ENCODE results near the gene SPRING1.

Gene SPRING1

DNA sequence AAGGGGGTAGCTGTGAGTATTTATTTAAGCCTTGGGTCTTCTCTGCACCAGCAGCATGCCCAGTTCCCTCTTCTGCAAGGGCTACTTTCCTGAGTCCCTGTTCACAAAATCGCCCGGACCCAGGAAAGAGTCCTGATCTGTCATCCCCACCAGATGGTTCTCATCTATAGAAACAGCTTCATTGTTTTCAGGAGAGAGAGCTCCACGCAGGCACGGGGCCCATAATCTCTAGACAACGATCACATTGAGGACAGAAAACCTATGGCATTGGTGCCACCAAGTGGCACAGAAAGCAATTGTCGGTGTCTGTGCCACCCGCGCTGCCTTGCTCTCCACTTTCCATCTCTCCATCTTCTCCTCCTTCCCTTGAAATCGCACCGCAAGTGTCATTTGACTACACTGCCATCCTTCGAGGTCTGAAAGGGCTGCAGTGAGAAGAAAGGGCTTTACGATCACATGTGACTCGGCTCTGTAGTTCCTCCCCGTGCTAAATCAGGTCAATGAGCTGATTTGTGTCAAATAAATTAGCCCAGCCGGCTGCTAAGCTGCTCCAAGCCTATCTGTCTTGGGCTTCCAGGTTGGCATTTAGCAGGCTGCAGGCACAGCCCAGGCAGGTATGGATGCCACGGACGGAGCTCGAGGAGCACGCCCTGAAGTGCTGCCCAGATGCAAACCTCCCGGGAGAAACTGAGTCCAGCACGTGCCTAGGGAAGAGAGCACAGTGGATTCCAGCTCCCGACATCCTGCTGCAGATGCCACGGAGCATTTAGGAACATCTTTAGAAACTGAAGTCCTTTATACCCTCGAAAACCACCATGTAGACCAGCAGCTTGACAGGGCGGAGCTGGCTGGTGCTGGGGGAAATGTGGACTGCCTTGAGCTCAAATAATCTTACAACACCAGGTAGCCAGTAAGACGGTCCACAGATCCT, 28.8 kb downstream of the SPRING1 start:
- peak; percentile 75 for DNase-seq

DNA sequence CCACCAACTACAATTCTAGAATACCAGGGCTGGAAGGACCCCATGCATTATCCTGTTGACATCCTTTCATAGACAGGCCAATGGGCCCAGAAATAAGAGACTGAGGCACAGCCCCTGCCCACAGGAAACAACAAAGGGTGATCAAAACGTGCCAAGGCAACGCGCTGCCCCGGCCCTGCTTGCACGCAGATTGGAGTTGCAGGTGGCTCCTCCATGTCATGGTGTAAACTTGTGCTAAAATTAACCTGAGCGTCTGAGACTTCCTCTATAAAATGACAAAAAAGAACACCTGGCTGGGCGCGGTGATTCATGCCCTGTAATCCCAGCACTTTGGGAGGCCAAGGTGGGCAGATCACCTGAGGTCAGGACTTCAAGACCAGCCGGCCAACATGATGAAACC, 30.1 kb downstream of the SPRING1 start:
- DNase-seq = no peak

DNA sequence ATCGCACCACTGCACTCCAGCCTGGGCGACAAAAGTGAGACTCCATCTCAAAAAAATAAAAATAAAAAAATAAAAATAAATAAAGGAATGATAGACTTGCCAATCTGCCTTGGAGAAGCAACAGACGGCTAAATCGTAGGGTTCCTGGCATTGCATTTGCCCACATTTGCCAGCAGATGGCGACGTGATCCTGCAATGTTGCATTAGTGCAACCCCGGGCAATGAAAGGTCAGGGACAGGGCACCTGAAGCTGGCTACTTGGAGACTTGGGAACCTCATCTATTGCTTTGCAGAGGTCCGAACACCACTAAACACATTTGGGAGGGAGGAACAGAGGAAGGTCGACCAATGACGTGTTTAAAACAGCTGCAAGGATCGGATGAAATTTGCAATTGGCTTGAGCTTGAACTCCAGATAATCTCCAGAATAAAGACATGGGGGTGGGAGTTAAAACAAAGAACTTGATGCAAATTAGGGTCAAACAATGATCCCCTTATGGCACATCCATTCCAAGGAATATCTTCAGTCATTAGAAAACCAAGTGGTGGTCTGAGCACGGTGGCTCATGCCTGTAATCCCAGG, 34.6 kb downstream of the SPRING1 start:
- DNase-seq = peak; percentile 51

DNA sequence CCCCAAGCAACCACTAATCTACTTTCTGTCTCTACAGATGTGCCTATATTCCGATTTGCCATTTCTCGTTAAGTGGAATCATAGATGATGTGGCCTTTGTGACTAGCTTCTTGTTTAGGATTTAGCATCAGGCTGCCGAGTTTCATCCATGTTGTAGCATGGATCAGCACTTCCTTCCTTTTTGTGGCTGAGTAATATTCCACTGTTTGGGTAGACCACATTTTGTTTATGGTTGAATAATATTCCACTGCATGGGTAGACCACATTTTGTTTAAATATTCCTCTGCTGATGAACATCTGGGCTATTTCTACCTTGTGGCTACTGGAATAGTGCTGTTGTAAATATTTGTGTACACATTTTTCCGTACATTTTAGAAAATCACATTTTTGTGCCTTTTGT, 36.4 kb downstream of the SPRING1 start:
- no peak for DNase-seq

DNA sequence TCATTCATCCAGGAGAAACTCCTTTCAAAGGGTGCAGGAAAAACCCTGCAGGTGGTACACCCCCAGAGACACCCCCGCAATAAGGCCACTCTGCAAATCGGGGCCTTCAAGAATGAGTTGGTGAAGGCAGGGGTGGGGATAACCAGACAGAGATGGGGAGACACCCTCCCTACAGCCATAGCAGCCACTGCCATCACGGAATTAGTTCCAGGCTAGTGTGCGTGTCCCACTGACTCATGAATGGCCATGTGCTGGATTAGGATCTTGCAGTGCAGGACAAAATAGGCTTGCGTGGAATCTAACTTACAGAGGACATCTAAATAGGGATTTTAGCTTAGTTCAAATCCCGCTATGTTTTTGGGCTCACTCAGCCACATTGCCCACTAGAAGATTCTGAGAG, 37.8 kb downstream of the SPRING1 start:
- no peak for DNase-seq

DNA sequence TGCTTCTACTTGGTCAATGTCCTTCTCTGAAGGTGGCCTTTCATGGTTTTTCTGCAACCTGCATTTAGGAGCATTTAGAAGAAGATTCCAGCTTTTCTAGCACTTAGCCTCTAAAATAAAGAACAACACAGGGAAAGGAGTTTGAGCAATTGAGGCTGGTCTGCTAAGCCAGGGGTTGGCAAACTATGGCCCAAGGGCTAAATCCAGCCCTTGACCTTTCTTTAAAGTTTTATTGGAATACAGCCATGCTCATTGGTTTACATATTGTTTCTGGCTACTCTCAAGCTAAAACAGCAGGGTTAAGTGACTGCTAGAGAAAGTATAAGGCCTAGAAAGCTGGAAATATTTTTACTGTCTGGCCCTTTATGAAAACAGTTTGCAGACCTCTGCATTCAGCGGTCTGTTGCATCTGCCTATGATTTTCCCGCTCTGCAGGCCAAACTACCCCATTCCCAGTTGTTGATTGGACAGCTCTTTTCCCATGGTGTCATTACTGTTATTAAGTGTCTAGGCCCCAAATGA, 39.3 kb downstream of the SPRING1 start:
- no peak for DNase-seq

DNA sequence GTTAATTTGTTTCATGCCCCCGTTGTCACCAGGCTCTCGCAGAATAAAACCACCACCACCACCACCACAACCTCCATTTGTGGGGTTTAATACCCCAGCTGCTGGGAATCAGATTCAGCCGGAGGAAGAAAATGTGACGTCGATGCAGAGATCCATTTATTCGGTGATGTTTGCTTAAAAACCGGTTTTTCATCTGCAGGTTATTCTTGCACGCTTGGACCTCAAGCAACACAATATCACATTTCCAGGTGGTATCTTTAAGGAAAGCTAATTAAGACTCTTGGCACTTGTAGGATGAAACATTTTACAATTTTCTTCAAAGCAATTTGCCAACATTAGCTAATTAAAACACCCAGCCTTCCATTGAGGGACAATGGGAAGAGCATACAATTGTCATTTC, 39.8 kb downstream of the SPRING1 start:
- no peak for DNase-seq

DNA sequence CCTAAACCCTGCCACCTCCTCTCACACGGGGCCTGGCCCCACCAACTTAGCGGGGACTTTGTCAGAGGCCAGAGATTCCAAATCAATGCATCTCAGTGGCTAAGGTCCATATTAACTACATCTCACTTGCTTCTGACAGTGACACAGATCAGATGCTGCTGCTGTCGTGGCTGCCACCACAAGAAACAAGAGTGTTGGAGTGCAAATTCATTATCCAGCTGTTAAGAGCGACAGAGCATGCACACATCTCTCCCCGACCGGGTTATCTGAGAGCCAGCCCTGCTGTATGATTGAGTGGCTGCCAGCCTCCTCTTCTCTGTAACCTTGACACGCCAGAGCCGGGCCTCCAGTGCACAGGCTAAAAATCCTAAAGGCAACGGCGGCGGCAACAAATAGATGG, 40.2 kb downstream of the SPRING1 start:
- DNase-seq = no peak

DNA sequence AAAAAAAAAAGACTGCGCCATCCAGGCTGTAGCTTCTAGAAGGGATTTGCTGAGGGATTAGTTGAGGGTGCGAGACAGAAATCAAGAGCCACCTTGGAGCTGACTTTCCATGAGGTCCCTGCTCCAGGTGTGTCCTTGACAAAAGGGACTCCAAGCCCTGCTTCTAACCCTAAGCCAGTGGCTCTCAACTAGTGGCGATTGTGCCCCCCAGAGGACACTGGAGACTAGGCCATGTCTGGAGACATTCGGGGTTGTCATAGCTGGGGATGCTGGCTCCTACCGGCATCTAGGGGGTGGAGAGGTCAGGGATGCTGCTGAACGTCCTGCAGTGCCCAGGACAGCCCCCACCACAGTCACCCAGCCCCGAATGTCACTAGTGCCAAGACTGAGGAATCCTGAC, 40.6 kb downstream of the SPRING1 start:
- DNase-seq = peak; percentile 40

DNA sequence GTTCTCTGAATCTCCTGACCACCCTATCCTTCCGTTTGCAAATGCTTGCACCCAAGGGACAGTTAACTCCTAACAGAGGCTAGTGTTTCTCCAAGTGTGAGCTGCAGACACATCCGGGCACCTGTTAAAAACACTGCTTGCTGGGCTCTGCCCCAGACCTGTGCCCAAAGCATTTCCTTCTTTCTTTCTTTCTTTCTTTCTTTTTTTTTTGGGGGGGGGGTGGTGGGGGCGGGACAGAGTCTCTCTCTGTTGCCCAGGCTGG, 42.5 kb downstream of the SPRING1 start:
- DNase-seq = no peak

DNA sequence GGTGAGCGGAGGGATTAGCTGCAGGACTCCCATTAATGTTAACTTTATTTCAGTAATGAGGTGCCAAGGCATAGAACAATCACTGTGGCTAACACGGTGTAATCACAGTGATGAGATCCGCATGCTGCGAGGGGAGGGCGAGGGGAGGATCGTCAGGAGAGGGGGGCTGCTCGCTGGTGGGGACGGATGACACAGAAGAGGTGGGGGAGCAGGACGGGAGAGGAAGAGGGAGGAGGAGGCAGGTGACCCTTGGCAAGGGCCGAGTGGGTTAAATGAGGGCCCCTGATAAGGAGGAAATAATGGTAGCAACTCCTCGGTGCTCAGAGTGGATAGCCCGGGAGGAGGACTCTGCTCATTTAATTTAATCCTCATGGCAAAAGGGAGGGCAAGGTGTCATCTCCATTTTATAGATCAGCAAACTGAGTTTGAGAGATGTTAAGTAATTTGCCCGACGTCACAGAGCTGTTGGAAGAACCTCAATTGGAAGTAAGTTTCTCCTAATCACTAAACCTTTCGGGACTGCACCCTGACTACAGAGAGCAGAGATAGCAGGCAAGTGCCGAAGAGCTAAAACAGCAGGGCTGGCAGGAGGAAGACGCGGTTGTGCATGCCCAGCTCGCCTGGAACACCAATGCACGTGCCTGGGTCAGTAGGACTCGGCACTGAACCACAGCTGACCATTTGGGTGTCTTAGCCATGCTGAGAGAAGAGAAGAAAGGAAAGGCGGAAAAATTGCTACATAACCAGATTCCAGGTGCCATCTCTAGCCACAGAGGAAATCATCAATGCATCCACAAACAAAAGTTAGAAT, 43.0 kb downstream of the SPRING1 start:
- no peak for DNase-seq

DNA sequence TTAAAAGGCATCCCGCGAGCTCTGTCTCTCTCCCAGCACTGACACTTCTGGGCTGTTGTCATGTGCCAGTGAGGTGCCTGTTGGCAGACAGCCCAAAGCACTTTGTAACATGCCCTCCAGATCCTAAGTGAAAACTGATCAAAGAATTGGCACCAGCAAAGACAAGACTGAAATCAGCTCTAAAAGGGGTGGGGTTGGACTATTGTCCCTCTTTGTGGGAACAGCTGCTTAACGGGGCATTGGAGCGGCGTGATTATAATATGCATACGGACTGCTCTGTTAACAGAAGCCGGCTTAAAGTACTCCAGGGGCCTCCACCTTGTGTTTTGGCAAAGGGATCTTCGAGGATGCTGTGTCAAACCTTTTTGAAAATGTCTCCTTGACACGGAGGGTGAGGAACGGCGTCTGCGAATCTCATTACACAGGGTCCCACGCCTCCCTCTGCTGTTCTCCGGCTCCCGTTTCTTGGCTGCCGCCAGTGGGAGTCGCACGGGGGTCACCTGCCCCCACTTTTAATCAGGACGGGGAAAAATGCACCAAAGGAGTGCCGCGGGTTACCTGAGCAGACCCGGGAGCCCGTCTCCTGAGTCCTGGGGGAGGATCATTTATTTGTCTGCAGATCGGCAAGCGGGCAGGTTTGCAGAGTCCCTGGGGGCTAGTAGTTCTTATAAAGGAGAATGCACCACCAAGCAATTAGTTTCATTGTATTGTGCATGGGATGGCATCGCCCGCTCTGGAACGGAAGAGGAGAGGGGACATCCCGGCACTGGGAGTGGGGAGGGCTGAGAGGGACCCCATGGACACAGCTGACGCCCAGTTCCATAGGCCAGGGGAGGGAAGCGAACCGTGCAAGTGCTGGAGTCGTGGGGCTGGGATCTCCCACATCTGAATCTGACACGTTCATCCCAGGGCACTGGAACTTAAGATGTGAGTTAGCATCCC, 44.3 kb downstream of the SPRING1 start:
- no peak for DNase-seq

DNA sequence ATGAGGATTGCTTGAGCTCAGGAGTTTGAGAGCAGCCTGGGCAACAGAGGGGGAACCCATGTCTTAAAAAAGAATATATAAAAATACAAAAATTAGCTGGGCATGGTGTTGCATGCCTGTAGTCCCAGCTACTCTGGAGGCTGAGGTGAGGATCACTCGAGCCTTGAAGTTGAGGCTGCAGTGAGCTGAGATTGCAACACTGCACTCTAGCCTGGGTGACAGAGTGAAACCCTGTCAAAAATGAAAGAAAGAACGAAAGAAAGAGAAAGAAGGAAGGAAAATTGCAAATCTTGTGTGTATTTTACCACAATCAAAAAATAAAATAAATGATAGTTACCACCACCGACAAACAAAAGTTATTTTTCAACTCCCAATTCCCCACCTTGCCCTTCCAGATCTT, 45.3 kb downstream of the SPRING1 start:
- no peak for DNase-seq

DNA sequence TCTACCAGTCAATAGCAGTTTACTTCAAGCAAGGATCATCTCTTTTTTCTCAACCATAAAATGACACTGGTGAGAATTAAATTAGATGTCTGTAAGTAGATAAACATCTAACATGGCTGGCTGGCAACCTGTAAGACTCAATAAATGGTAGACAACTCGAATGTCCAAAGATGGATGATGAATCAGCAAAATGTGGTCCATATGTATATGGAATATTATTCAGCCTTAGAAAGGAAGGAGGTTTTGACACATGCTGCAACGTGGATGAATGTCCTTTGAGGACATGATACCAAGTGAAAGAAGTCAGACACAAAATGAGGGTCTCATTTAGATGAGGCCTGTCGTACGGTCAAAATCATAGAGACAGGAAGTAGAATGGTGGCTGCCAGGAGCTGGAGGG, 46.2 kb downstream of the SPRING1 start:
- DNase-seq = no peak

DNA sequence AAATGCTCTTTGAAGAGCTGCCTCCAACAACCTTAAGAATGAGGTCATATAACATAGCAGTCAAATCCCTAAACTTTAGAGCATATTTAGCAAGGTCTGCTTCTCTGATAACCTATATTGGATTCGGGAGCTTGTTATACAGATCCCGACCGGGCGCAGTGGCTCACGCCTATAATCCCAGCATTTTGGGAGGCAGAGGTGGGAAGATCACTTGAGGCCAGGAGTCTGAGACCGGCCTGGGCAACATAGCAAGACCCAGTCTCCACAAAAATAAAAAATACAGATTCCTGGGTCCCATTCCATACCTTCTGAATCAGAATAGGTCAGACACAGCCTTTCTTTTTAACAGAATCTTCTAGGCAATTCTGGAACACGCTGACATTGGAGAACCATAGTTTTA, 46.7 kb downstream of the SPRING1 start:
- DNase-seq = no peak

DNA sequence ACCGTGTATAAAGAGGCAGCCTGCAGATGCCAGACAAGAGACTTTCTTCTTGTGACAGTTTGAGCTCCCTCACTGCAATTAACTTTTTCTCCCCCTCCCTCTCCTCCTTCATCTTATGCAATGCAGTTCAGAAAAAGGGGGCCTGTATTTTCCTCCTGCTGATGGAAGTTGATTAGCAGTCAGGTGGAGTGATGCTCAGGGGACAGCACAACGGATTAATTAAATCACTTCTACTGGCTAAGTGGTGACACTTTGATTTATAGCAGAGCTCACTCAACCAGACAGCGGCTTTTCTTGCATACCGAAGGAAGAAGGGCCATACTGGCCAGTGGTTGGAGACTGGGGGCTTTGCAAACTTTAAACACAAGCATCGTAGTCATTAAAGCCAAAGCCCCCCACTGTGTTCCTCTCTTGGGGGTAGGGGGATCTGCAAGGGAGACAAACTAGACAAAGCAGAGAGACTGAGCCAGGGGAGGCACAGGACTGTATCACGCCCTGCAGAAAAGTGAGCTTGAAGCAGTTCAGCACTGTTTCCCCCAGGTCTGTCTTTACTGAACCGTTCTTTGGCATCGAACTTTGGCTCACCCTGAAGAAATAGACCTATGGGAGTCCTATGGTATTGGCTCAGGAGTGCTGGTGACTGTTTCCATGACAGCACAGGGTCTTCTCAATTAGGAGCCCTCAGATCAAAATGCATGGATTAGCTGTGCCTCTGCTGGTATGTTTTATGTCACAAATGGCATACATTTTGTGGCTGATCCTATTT, 47.7 kb downstream of the SPRING1 start:
- DNase-seq = no peak

DNA sequence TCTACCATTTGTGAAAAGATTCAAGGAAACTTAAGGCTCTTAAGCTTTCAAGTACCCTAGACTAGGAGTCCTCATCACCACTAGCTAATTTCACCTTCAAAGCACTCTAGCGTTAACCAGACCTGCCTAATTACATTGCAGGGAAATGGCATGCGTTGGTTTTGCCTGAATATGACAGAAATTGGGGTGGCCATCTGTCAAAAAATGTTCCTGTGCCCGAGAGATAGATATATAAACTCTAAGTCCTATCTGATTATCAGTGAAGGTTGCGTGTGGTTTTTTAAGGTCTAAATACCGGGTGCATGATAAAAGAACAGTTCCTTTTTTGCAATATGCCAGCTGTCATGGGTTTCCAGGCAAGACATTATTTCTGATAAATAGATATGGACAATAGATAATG, 48.3 kb downstream of the SPRING1 start:
- DNase-seq = no peak

Data from fibroblast of skin of scalp (primary cell).